HepG2 (cell line): ENCODE measurements around the gene DUS1L. TPM values are rescaled to one million over a fixed set of nuclear protein-coding genes. Genes with fewer than 3 reads are reported as not detected.

Experiments
- ATF6 ChIP-seq: sonication (generic); formaldehyde crosslinking; conservative IDR thresholded peaks from 2 replicates; pipeline ENCODE4 v1.4.0; 2020; ENCODE audit warnings: missing genetic modification reagents
- POGZ ChIP-seq: sonication (generic); formaldehyde crosslinking; IDR thresholded peaks from 2 replicates; pipeline ENCODE4 v1.4.0; 2020; ENCODE audit warnings: mild to moderate bottlenecking, missing genetic modification reagents
- SNAPC4 ChIP-seq: sonication (generic); formaldehyde crosslinking; IDR thresholded peaks from 2 replicates; pipeline ENCODE4 v1.4.0; 2020; ENCODE audit warnings: mild to moderate bottlenecking, missing genetic modification reagents
- SYNCRIP ChIP-seq: fragments of 200-400 bp; formaldehyde crosslinking; IDR thresholded peaks from 2 replicates; pipeline ENCODE4 v1.6.1; 2018; ENCODE audit warnings: mild to moderate bottlenecking, low read depth, low read length; ENCODE audit not compliant: insufficient read depth
- TOPORS ChIP-seq: sonication (generic); formaldehyde crosslinking; IDR thresholded peaks from 2 replicates; pipeline ENCODE4 v1.8.0; 2023; ENCODE audit warnings: mild to moderate bottlenecking, missing genetic modification reagents
- ZFYVE20 ChIP-seq: sonication (generic); formaldehyde crosslinking; IDR thresholded peaks from 2 replicates; pipeline ENCODE4 v1.8.0; 2023; ENCODE audit warnings: low read depth, mild to moderate bottlenecking, moderate library complexity, missing genetic modification reagents, borderline replicate concordance
- ZHX2 ChIP-seq, 2 experiments: sonication (generic) in 1 of 2; formaldehyde crosslinking in 1 of 2; IDR thresholded peaks; 2 replicates each; pipeline versions ENCODE4 v1.6.1 to v1.9.0; 2014 to 2022; ENCODE audit warnings: antibody characterized with exemption in 1 of 2, borderline replicate concordance in 1 of 2, inconsistent platforms in 1 of 2, low read depth in 1 of 2, missing genetic modification reagents in 1 of 2
- ZNF207 ChIP-seq: fragments of 450-650 bp; IDR thresholded peaks from 2 replicates; pipeline ENCODE4 v1.6.1; 2016; ENCODE audit warnings: antibody characterized with exemption, borderline replicate concordance
- ZNF33B ChIP-seq: sonication (generic); formaldehyde crosslinking; IDR thresholded peaks from 2 replicates; pipeline ENCODE4 v1.5.1; 2020; ENCODE audit warnings: mild to moderate bottlenecking, missing genetic modification reagents
- ZNF512B ChIP-seq: sonication (generic); formaldehyde crosslinking; IDR thresholded peaks from 2 replicates; pipeline ENCODE4 v1.5.1; 2020; ENCODE audit warnings: missing genetic modification reagents, mild to moderate bottlenecking, borderline replicate concordance
- ZSCAN12 ChIP-seq: sonication (generic); formaldehyde crosslinking; IDR thresholded peaks from 2 replicates; pipeline ENCODE4 v1.9.0; 2021; ENCODE audit warnings: mild to moderate bottlenecking, missing genetic modification reagents
- ZSCAN20 ChIP-seq: sonication (generic); formaldehyde crosslinking; IDR thresholded peaks from 2 replicates; pipeline ENCODE4 v1.4.0; 2020; ENCODE audit warnings: missing genetic modification reagents, mild to moderate bottlenecking, borderline replicate concordance
- polyA plus RNA-seq, 8 experiments: library from polyadenylated mRNA; depleted of rRNA in 3 of 8; stranded (reverse) in 7 of 8; unstranded in 1 of 8; fragments of >200 nt; fragmentation: Illumina TruSeq in 4 of 8; extraction: Trizol in 4 of 8; gene quantifications; 2 replicates each; pipeline versions ENCODE4 v1.2.1 to v1.2.3, GENCODE V29; 2011 to 2016; ENCODE audit warnings: low read depth in 4 of 8, missing spikeins in 1 of 8, mixed read lengths in 1 of 8; ENCODE audit not compliant: insufficient read depth in 1 of 8
- total RNA-seq, 5 experiments: library from RNA; depleted of rRNA; stranded (reverse); fragments of >200 nt; fragmentation: Illumina TruSeq; extraction: Trizol; gene quantifications; 2 replicates each; pipeline ENCODE4 v1.2.3, GENCODE V29; 2016; ENCODE audit warnings: low read depth in 1 of 5

Gene DUS1L
- total and polyA plus RNA-seq, 2 of the 13 experiments (the other 11 are each of a cell fraction or from before 2014, with no cell fraction given), result 81.0 to 109 TPM

- no peak for TF ChIP-seq ZFYVE20 (CRISPR knock-in tag)
- TF ChIP-seq ZNF207, result no peak
- 0 out of 2 replicates have a peak, but pooled peaks have one; percentile 49 for TF ChIP-seq SNAPC4 (CRISPR knock-in tag)
- no peak for TF ChIP-seq ATF6 (CRISPR knock-in tag)
- no peak for TF ChIP-seq ZSCAN20 (CRISPR knock-in tag)
- no peak for TF ChIP-seq ZHX2 (IDR thresholded peaks at IDR 0.05; ENCODE audit: low read depth)
- TF ChIP-seq ZHX2 (CRISPR knock-in tag; IDR thresholded peaks at IDR 0.05; ENCODE audit: borderline replicate concordance), result no peak
- no peak for TF ChIP-seq ZSCAN12 (CRISPR knock-in tag)
- TF ChIP-seq SYNCRIP, result no peak
- TF ChIP-seq TOPORS (CRISPR knock-in tag), result no peak
- no peak for TF ChIP-seq ZNF33B (CRISPR knock-in tag)
- TF ChIP-seq POGZ, result no peak
- TF ChIP-seq ZNF512B (CRISPR knock-in tag), result no peak
Measured at GRCh38 chr17:82039695-82040299, 25.8 kb downstream of the DUS1L start (continued).
